HCT116 (cell line): Measurements from ENCODE around the gene CHD2. TPM values are rescaled to one million over a fixed set of nuclear protein-coding genes. Genes with fewer than 3 reads are reported as not detected.

Source experiments
- ATAC-seq: fragments of 200-7000 bp; cut with Tn5 transposase; 2 replicates; pipeline ENCODE4 v1.9.1; 2020; ENCODE audit warnings: mild to moderate bottlenecking, moderate library complexity
- BruUV-seq: library from RNA; stranded (reverse); fragments of 400-500 nt; replicated peaks from 2 replicates; lab custom pipeline; 2021; lab: Mats Ljungman, UMichigan
- CTCF ChIA-PET: fragments of 300-600 bp; sonication (Branson Sonifier 250); formaldehyde crosslinking; loops from one replicate; lab custom pipeline; 2021; ENCODE audit warnings: antibody characterized with exemption; lab: Charles Lee
- POLR2A ChIA-PET: fragments of 300-600, 350-600 bp; sonication (Branson Sonifier 250); formaldehyde crosslinking; loops from one replicate; lab custom pipeline; 2021; ENCODE audit warnings: antibody characterized with exemption; lab: Charles Lee
- RAD21 ChIA-PET, 2 experiments: fragments of 300-600 bp; sonication (Branson Sonifier 250); formaldehyde crosslinking; loops; one replicate each; lab custom pipeline; 2023; ENCODE audit warnings: low total read pairs in 2 of 2; ENCODE audit not compliant: uncharacterized antibody in 2 of 2, unreplicated experiment in 2 of 2, low non-redundant PET in 1 of 2; lab: Charles Lee
- DNase-seq: peaks from one replicate; pipeline ENCODE4 v3.0.0-alpha.2; 2010; ENCODE audit warnings: low read depth, low spot score
- H2AFZ ChIP-seq: fragments of 200-600 bp; shearing (Covaris generic), sonication (generic); 2 replicates; pipeline ENCODE4 v1.6.1; 2017; ENCODE audit warnings: low read depth, mixed run types, mixed read lengths, antibody characterized with exemption, low read length; ENCODE audit not compliant: poor library complexity, severe bottlenecking
- H3K27ac ChIP-seq: 2 replicates; pipeline ENCODE4 v1.5.1; 2012; ENCODE audit warnings: low read depth, low read length
- H3K27me3 ChIP-seq: fragments of 200-600 bp; sonication (generic); 2 replicates; pipeline ENCODE4 v1.6.1; 2016; ENCODE audit warnings: mixed run types, low read length, mixed read lengths; ENCODE audit not compliant: insufficient read depth
- H3K36me3 ChIP-seq, 2 experiments: fragments of 200-500 bp in 1 of 2; fragments of 200-600 bp in 1 of 2; sonication (Bioruptor generic) in 1 of 2; sonication (generic) in 1 of 2; 2 replicates each; pipeline versions ENCODE4 v1.5.1 to v1.6.1; 2014 to 2016; ENCODE audit warnings: low read length in 2 of 2, inconsistent platforms in 1 of 2, mixed read lengths in 1 of 2, mixed run types in 1 of 2; ENCODE audit not compliant: insufficient read depth in 2 of 2, control insufficient read depth in 1 of 2
- H3K4me1 ChIP-seq, 2 experiments: fragments of 200-600 bp in 1 of 2; sonication (generic) in 1 of 2; 2 replicates each; pipeline versions ENCODE4 v1.5.1 to v1.6.1; 2012 to 2017; ENCODE audit warnings: low read length in 2 of 2, inconsistent platforms in 1 of 2, mild to moderate bottlenecking in 1 of 2, mixed read lengths in 1 of 2, mixed run types in 1 of 2, moderate library complexity in 1 of 2; ENCODE audit not compliant: insufficient read depth in 2 of 2, control insufficient read depth in 1 of 2
- H3K4me2 ChIP-seq: fragments of 200-600 bp; sonication (generic); 2 replicates; pipeline ENCODE4 v1.6.1; 2017; ENCODE audit warnings: mixed run types, low read length, mixed read lengths
- H3K4me3 ChIP-seq, 2 experiments: fragments of 200-600 bp in 1 of 2; sonication (generic) in 1 of 2; replicated peaks in 1 of 2; 2 replicates each; pipeline ENCODE4 v1.5.1; 2011 to 2016; ENCODE audit warnings: low read length in 2 of 2, control low read depth in 1 of 2, low read depth in 1 of 2, mild to moderate bottlenecking in 1 of 2, mixed read lengths in 1 of 2, mixed run types in 1 of 2
- H3K79me2 ChIP-seq: fragments of 200-600 bp; sonication (generic); 2 replicates; pipeline ENCODE4 v1.6.1; 2017; ENCODE audit warnings: mild to moderate bottlenecking, mixed run types, low read length, moderate library complexity, mixed read lengths; ENCODE audit not compliant: insufficient read depth
- H3K9ac ChIP-seq: fragments of 200-600 bp; sonication (generic); 2 replicates; pipeline ENCODE4 v1.6.1; 2016; ENCODE audit warnings: low read length, mixed read lengths
- H3K9me2 ChIP-seq: fragments of 200-600 bp; sonication (generic), shearing (Covaris generic); 2 replicates; pipeline ENCODE4 v1.6.1; 2017; ENCODE audit warnings: mixed run types, mild to moderate bottlenecking, moderate library complexity; ENCODE audit not compliant: insufficient read depth
- H3K9me3 ChIP-seq, 2 experiments: fragments of 200-500 bp in 1 of 2; fragments of 200-600 bp in 1 of 2; sonication (Bioruptor generic) in 1 of 2; sonication (generic) in 1 of 2; 2 replicates each; pipeline ENCODE4 v1.6.1; 2014 to 2017; ENCODE audit warnings: low read length in 2 of 2, mixed read lengths in 2 of 2, inconsistent platforms in 1 of 2, low read depth in 1 of 2, mild to moderate bottlenecking in 1 of 2, mixed run types in 1 of 2, moderate library complexity in 1 of 2; ENCODE audit not compliant: control insufficient read depth in 1 of 2, insufficient read depth in 1 of 2
- H4K20me1 ChIP-seq: fragments of 200-600 bp; sonication (generic), shearing (Covaris generic); 2 replicates; pipeline ENCODE4 v1.6.1; 2017; ENCODE audit warnings: mixed run types, mild to moderate bottlenecking, moderate library complexity; ENCODE audit not compliant: insufficient read depth
- CBX3 ChIP-seq: IDR thresholded peaks from 2 replicates; pipeline ENCODE4 v1.6.1; 2012; ENCODE audit warnings: low read depth
- CEBPB ChIP-seq: IDR thresholded peaks from 2 replicates; pipeline ENCODE4 v1.6.1; 2012; ENCODE audit warnings: low read depth
- EGR1 ChIP-seq: IDR thresholded peaks from 2 replicates; pipeline ENCODE4 v1.6.1; 2012; ENCODE audit warnings: low read depth
- ELF1 ChIP-seq: IDR thresholded peaks from 2 replicates; pipeline ENCODE4 v1.6.1; 2012; ENCODE audit warnings: low read depth, borderline replicate concordance
- EZH2 ChIP-seq: fragments of 200-600 bp; sonication (generic); IDR thresholded peaks from 2 replicates; pipeline ENCODE4 v1.6.1; 2017; ENCODE audit warnings: antibody characterized with exemption, mixed run types
- EZH2phosphoT487 ChIP-seq: fragments of 200-600 bp; IDR thresholded peaks from 2 replicates; pipeline ENCODE4 v1.6.1; 2018; ENCODE audit warnings: antibody characterized with exemption, borderline replicate concordance
- FOSL1 ChIP-seq: IDR thresholded peaks from 2 replicates; pipeline ENCODE4 v1.6.1; 2012; ENCODE audit warnings: low read depth
- JUND ChIP-seq: IDR thresholded peaks from 2 replicates; pipeline ENCODE4 v1.6.1; 2012
- POLR2AphosphoS5 ChIP-seq: IDR thresholded peaks from 2 replicates; pipeline ENCODE4 v1.6.1; 2011; ENCODE audit warnings: mild to moderate bottlenecking, low read depth, low read length, moderate library complexity
- RAD21 ChIP-seq: IDR thresholded peaks from 2 replicates; pipeline ENCODE4 v1.6.1; 2012; ENCODE audit warnings: low read depth, mild to moderate bottlenecking
- SIN3A ChIP-seq: IDR thresholded peaks from 2 replicates; pipeline ENCODE4 v1.6.1; 2012; ENCODE audit warnings: low read depth
- SP1 ChIP-seq: IDR thresholded peaks from 2 replicates; pipeline ENCODE4 v1.6.1; 2012; ENCODE audit warnings: low read depth
- SRF ChIP-seq: IDR thresholded peaks from 2 replicates; pipeline ENCODE4 v1.6.1; 2012; ENCODE audit warnings: low read depth
- YY1 ChIP-seq: IDR thresholded peaks from 2 replicates; pipeline ENCODE4 v1.6.1; 2011; ENCODE audit warnings: low read length, low read depth, moderate library complexity, mild to moderate bottlenecking; ENCODE audit not compliant: insufficient replicate concordance; ENCODE audit errors: extremely low read depth
- ZFX ChIP-seq: fragments of 450-650 bp; IDR thresholded peaks from 2 replicates; pipeline ENCODE4 v1.6.1; 2017
- ZNF274 ChIP-seq: fragments of 200-500 bp; sonication (Bioruptor generic); IDR thresholded peaks from 2 replicates; pipeline ENCODE4 v1.6.1; 2014; ENCODE audit warnings: mild to moderate bottlenecking, low read depth, low read length, inconsistent platforms
- intact Hi-C: fragments of 100-400 bp; cut with micrococcal nuclease; formaldehyde crosslinking; loops from 2 replicates; pipeline ENCODE4 v1.10.0; 2022
- total RNA-seq: library from RNA; stranded (reverse); gene quantifications from one replicate; pipeline ENCODE4 v1.2.1, GENCODE V29; 2021; ENCODE audit not compliant: unreplicated experiment
- TF ChIP-seq, protein P1 (sequence below): IDR thresholded peaks from 2 replicates; pipeline ENCODE4 v1.6.1; 2012
- TF ChIP-seq, protein P2 (sequence below): IDR thresholded peaks from 2 replicates; pipeline ENCODE4 v1.6.1; 2012
- TF ChIP-seq, protein P3 (sequence below): IDR thresholded peaks from 2 replicates; pipeline ENCODE4 v1.6.1; 2012; ENCODE audit warnings: low read depth
- TF ChIP-seq, protein P4 (sequence below): IDR thresholded peaks from 2 replicates; pipeline ENCODE4 v1.6.1; 2011; ENCODE audit warnings: mild to moderate bottlenecking, low read length, moderate library complexity; ENCODE audit not compliant: insufficient replicate concordance; ENCODE audit errors: extremely low read depth

Gene CHD2
- total RNA-seq, 1 experiment from 2014 or later = 116 TPM

DNA sequence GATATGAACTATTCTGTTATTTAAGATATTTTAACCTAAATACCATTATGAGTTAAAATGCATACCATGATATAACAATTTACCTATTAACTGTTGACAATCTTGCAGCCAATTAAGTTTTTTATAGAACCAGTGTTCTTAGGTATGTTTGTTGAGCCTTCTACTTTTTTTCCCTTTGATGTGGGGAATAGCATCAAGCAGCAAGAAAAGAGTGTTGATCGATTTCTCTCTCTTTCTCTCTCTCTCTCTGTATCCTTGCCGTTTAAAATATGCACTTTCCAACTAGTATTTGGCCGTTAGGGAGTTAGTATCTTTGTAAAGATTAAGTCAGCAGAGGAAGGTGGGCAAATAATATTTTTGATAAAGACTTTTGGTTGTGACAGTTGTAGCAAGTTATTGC lies 5.9 kb downstream of the CHD2 start:
- Histone ChIP-seq H4K20me1 (0 out of 2 replicates have a peak, but pooled peaks cover 2% of the 10 kb centered on the region), H3K27ac (peak overlapping the region; percentile 97; the same call in 1 of the 2 replicates), H3K36me3 (no peaks in the 10 kb centered on the region; a peak in 3 of 4 replicates), H3K4me3 (peak overlapping the region; percentile 3 to 68), H3K9ac (peak overlapping the region; percentile 76), H2AFZ (no peak overlapping the region), H3K4me1 (peaks cover 51 to 77% of the 10 kb centered on the region in 2 experiments), H3K4me2 (peak overlapping the region; percentile 72), H3K9me2 (no peaks in the 10 kb centered on the region), H3K79me2 (peaks cover 97% of the 10 kb centered on the region), H3K27me3 (no peaks in the 10 kb centered on the region), H3K9me3 (no peaks in the 10 kb centered on the region)
- intact Hi-C loops = no loop called here
- no TSS peak for BruUV-seq
- POLR2A ChIA-PET = interaction anchor here (1.0 to 3.3 kb wide), 4 partner anchors 9 to 102 kb away, joined by 3 to 14 read pairs (median 6); no protein-coding TSS in a partner anchor
- CTCF ChIA-PET = no interaction called here
- ATAC-seq (no peak), DNase-seq (no peak)
- TF ChIP-seq CBX3 = no peak
- TF ChIP-seq JUND = no peak
- no peak for TF ChIP-seq YY1
- no peak for TF ChIP-seq SP1
- TF ChIP-seq POLR2AphosphoS5 = no peak
- TF ChIP-seq, protein P1, sequence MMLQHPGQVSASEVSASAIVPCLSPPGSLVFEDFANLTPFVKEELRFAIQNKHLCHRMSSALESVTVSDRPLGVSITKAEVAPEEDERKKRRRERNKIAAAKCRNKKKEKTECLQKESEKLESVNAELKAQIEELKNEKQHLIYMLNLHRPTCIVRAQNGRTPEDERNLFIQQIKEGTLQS = no peak
- TF ChIP-seq SRF = no peak
- TF ChIP-seq EGR1 = no peak
- no peak for TF ChIP-seq EZH2
- TF ChIP-seq CEBPB = no peak
- TF ChIP-seq RAD21 = no peak
- TF ChIP-seq ZNF274 = no peak
- TF ChIP-seq, protein P2, sequence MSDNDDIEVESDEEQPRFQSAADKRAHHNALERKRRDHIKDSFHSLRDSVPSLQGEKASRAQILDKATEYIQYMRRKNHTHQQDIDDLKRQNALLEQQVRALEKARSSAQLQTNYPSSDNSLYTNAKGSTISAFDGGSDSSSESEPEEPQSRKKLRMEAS = no peak
- no peak for TF ChIP-seq EZH2phosphoT487
- no peak for TF ChIP-seq ELF1
- TF ChIP-seq ZFX = no peak
- TF ChIP-seq, protein P3, sequence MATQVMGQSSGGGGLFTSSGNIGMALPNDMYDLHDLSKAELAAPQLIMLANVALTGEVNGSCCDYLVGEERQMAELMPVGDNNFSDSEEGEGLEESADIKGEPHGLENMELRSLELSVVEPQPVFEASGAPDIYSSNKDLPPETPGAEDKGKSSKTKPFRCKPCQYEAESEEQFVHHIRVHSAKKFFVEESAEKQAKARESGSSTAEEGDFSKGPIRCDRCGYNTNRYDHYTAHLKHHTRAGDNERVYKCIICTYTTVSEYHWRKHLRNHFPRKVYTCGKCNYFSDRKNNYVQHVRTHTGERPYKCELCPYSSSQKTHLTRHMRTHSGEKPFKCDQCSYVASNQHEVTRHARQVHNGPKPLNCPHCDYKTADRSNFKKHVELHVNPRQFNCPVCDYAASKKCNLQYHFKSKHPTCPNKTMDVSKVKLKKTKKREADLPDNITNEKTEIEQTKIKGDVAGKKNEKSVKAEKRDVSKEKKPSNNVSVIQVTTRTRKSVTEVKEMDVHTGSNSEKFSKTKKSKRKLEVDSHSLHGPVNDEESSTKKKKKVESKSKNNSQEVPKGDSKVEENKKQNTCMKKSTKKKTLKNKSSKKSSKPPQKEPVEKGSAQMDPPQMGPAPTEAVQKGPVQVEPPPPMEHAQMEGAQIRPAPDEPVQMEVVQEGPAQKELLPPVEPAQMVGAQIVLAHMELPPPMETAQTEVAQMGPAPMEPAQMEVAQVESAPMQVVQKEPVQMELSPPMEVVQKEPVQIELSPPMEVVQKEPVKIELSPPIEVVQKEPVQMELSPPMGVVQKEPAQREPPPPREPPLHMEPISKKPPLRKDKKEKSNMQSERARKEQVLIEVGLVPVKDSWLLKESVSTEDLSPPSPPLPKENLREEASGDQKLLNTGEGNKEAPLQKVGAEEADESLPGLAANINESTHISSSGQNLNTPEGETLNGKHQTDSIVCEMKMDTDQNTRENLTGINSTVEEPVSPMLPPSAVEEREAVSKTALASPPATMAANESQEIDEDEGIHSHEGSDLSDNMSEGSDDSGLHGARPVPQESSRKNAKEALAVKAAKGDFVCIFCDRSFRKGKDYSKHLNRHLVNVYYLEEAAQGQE = no peak
- no peak for TF ChIP-seq FOSL1
- TF ChIP-seq SIN3A = no peak
- TF ChIP-seq, protein P4, sequence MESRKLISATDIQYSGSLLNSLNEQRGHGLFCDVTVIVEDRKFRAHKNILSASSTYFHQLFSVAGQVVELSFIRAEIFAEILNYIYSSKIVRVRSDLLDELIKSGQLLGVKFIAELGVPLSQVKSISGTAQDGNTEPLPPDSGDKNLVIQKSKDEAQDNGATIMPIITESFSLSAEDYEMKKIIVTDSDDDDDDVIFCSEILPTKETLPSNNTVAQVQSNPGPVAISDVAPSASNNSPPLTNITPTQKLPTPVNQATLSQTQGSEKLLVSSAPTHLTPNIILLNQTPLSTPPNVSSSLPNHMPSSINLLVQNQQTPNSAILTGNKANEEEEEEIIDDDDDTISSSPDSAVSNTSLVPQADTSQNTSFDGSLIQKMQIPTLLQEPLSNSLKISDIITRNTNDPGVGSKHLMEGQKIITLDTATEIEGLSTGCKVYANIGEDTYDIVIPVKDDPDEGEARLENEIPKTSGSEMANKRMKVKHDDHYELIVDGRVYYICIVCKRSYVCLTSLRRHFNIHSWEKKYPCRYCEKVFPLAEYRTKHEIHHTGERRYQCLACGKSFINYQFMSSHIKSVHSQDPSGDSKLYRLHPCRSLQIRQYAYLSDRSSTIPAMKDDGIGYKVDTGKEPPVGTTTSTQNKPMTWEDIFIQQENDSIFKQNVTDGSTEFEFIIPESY = no peak
- RAD21 ChIA-PET = no interaction called here
